HG02678 (cell line): Measurements from ENCODE around the gene ACSL3.
A peak's percentile ranks its signal among the peaks of the same experiment; 100 is the strongest.
"Not testable (repeated sequence)": the region's sequence is repeated elsewhere in the genome, so short reads cannot be mapped to it uniquely, and the experiment has no call there.

Experiments used
- ATAC-seq: cut with Tn5 transposase; IDR thresholded peaks from one replicate; pipeline ENCODE4 v1.9.1; 2021; ENCODE audit warnings: mild to moderate bottlenecking, moderate library complexity; ENCODE audit not compliant: unreplicated experiment

The ACSL3 gene

DNA sequence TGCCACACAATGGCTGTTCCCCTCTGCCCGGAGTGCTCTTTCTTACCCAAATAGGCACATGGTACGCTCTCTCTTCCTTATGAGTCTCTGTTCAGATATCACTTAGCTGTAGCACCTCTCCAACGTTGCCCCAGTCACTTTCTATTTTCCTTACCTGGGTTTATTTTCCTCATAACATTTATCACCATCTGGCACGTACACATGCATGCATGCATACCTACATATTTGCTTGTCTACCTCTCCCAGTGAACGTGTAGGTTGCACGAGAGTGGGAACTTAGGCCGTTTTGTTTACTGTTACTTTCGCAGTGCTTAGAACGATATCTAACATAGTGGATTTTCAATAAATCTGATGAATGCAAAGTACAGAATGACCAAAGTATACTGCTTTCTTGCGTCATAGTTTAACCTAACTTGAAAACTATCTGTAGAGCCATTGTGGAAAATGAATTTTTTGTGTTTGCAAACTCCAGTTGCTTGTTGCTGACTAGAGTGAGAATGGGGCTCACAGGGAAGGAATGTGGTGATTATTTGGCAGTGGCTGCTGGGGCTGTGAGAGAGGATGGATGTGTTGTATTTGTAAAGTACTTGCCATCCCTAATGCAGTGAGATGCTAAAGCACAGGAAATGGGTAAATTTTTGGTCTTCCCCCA lies 47.1 kb downstream of the ACSL3 start:
- ATAC-seq, result no peak

DNA sequence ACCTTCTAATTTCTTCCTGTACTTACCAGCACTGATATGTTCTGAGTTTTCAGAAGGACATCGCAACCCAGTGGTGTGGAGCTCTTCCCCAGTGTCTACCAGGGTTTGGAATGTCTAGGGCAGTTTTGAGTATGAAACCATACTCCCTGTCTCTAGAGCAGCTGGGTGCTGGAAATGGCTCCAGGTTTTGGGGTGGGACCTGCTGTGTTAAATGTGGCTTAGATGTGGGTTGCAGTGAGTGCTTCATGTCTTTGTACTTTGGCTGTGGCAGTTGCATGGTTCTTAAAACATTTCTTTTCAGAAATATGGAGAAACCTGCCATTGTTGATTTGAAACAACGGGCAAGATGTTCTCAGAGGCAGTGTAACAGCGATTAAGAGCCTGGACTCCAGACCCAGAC lies 48.5 kb downstream of the ACSL3 start:
- ATAC-seq, result no peak

DNA sequence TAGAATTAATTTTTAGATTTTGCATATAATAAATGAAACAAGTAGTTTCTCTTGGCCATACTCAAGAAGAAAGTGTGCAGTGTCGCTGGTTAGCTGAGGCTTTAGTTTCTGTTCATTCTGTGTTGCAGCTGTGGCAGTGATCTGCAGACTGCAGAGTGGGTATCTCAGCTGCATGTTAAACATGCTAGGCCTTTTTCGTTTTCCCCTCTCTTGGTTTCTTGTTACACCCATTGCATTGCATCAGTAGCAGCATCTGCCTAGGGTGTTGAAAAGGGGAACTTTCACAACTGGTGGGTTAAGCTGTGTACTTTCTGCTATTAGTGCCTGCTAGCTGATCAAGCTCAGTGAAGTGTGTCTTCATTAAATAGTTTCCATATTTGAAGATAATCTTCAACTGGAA lies 51.3 kb downstream of the ACSL3 start:
- peak; percentile 98 for ATAC-seq

DNA sequence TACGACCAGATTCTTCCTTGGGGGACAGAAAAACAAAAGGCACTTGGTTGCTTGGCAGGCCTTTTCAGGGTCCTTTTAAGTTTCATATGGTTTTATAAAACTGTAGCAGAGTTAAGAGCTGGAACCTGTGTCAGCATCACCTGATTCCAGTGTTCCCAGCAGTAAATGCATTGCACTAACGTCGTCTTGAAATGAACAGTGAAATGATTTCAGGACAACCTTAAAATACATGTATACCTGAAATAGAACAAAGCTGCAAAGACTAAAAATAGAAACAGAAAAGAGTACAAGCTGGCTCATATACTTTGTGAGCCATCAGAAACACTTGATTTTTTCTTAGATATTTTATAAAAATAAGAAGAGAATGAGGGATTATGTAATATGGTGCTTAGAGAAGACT lies 51.9 kb downstream of the ACSL3 start:
- ATAC-seq, result no peak

DNA sequence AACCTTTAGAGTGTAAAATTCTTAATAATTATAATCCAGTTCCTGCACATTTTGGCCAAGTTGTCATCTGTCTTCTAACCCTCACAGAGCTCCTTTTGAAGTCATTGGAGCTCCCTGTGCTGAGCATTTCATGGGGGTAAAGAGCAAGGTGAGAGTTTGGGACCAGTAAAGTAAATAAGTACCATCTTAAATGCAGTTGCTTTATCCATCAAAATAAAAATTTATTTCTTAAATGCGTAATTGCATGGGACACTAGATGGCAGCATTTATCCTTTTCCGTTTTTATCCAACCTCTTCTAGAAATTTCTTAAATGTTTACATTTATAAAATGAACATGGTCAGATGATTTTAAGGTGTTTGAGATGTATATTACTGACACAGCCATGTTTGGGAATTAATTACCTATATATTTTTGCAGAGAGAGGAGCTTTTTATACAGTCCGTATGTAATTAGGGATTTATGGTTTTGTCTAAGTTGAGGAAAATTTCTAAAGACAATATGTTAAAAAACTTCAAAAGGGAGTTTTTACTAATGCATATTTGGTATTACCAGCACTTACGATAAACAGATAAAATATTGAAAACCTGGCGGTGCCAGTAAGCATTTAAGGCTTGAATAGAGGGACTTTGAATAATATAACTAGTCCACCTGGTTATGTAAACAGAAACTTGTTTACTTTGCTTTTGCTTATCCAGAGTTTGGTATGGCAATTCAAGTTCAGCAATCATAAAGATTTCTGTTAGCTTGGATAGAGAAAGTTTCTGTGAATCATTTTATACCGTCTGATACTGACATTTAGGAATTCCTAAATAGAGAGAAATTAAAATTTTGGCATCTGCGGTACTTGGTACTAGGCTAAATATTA lies 54.5 kb downstream of the ACSL3 start:
- ATAC-seq, result no peak

DNA sequence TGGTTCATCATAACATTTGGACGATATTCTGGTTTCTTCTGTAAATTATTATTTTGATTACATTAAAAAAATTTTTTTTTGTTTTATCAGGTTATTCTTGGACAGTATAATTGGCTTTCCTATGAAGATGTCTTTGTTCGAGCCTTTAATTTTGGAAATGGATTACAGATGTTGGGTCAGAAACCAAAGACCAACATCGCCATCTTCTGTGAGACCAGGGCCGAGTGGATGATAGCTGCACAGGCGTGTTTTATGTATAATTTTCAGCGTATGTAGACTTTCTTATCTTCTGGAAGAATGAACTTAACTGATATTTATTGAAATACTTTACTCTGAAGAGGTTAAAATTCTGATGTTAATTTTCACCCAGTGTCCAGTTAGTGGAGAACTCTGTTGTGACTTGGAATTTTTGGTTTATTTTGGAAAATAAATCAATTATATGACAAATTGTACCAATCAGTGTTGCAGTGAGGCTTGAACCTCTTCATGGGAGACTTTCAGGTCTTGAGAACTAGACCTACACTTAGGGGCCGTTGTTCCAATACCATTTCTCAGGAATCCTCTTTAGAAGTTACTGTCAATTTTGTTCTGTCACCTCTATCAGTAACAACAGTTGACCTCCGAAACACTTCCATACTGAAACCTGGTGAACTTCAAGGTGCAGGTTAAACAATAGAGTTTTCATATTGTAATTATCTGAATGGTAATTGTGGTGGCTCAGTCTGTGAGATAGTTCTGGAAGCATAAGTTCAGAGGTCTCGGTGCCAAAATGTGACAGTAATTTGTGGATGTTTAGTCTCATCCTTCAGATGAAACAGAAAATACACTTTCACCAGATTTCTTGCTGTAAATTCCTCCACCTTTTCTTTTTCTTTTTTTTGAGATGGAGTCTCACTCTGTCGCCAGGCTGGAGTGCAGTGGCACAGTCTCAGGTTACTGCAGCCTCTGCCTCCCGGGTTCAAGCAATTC lies 55.7 kb downstream of the ACSL3 start:
- no peak for ATAC-seq

DNA sequence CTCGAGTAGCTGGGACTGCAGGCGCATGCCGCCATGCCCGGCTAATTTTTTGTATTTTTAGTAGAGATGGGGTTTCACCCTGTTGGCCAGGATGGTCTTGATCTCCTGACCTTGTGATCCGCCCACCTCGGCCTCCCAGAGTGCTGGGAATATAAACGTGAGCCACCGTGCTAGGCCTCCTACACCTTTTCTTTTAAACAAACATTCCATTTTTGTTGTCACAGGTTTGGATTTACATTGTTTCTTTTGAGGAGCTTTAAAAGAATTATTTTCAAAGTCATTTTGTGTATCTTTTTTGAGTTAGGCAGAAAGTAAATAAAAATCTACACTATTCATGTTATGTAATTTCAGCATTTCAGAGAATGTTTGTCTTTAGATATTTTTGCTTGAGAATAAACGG lies 56.4 kb downstream of the ACSL3 start:
- ATAC-seq, result not testable (repeated sequence)

DNA sequence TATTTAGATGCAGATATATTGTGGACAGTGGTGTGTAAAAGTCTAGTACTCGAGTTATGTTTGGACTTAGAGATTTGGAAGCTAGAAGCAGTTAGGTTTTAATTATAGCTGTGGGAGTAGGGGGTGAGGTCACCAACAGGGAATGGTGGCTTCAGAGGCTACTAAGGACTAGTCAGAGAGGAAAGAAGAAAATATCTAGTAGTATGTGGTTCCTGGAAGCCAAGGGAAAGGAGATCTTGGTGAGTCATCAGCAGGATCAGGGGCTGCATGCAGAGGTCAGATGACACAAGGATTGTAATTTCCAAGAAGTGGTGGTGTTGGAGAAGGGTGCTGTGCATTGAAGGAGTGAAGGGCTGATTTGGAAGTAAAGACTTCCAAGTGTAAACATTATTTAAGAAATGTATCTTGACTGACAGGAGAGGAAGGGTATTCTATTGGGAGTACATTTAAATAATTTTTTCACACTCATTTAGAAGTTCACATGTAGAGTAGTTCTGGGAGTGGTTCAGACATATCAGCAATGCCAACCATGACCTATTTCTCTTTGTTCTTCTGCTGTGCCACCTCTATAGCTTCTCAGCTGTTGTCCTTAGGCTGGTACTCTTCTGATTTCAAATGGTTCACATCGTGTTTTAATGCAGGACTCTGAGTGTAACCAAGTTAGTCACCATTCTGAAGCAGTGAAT lies 59.1 kb downstream of the ACSL3 start:
- ATAC-seq, result no peak

DNA sequence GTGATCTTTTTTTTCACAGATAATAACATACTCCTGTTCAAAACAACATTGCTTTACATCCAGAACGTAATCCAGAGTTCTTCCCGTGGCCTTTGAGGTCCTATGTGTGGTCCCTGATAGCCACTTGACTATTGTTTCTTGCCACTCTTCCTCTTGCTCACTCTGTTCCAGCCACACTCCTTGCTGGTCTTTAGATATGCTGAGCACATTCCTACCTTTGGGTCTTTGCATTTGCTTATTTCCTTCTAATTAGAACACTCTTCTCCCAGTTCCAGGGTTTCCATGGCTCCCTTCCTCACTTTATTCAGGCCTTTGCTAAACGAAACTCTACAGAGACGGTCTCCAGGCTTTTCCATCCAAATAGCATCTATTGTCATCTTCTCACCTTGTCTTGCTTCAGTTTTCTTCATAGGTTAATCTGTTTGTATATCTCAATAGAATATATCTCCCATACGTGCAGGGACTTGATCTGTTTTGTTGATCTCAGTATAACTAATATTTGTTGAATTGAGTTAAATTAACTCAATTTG lies 59.9 kb downstream of the ACSL3 start:
- ATAC-seq, result no peak

DNA sequence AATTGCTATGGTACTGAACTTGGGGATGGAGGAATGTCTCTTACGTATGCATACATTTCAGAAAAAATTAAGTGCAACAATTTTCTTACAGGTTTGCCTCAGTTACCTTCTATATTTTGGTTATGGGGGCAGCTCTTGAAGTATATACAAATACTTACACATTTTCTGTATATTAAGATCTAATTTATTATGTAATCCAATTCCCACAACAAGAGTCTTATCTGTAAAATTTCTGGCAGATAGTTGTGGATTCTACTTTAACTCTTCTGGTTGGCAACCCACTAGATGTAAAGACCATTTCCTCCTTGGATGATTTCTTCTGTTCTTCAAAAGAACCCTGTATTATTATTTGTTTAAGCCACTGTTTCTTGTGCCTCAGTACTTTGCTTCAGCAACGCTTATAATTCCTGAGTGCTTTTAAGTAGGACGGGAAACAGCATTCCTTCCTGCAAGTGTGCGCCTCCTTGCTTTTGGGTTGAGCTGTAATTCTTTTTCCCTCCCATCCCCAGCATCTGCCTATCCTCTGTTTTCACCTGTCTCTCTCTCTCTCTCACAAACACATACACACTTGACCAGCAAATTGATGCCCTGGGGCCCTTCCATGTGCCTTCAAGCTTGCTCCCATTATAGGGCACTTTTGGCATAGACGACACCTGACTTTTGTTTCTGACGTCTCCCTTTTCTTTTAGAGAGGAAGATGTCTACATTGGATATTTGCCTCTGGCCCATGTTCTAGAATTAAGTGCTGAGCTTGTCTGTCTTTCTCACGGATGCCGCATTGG lies 61.4 kb downstream of the ACSL3 start:
- no peak for ATAC-seq

DNA sequence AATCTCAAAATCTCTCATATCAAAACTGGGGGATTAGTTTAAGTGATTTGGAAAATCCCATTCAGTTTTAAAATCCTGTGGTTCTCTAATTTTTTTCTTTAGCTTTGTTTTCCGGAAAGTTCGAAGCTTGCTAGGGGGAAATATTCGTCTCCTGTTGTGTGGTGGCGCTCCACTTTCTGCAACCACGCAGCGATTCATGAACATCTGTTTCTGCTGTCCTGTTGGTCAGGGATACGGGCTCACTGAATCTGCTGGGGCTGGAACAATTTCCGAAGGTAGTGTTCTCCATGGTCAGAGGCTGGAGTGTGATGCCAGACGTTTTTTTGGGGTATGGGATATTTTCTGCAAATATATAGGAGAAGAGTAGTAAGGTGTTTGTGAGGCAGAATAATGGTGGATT lies 66.1 kb downstream of the ACSL3 start:
- ATAC-seq, result no peak

DNA sequence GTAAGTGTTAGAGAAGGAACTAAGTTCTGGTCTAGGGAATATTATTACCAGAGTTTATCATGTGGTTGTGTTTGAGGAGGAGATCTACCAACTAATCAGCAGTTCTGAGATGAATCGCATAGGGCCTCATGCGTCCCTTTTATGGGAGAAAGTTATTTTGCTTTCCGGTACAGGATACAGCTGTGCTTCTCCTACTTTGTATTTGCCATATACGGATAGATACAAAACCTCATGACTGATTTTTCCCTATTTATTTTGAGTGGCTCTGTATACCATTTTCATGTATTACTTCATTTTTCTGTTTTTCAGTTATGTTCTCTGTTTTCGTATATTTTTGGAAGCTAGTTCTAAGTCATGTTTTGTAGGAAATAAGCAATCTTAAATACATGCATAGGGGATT lies 66.8 kb downstream of the ACSL3 start:
- no peak for ATAC-seq

DNA sequence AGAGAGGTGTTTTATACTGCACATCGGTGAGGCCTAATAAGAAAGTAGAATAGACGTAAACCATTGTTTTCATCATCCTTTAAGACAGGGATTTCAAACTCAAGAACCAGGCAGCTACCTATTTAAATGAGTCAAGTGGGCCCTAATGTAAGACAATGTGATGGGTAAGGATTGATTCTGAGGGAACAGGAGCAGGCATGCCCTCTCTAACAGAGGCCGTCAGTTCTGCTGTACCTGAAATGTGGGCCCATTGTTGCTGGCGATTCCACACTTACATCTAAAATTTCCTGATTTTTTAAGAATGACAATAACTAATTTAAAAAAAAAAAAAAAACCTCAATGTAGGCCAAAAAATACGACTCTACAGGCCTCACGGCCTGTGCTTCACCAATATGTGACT lies 67.5 kb downstream of the ACSL3 start:
- no peak for ATAC-seq

DNA sequence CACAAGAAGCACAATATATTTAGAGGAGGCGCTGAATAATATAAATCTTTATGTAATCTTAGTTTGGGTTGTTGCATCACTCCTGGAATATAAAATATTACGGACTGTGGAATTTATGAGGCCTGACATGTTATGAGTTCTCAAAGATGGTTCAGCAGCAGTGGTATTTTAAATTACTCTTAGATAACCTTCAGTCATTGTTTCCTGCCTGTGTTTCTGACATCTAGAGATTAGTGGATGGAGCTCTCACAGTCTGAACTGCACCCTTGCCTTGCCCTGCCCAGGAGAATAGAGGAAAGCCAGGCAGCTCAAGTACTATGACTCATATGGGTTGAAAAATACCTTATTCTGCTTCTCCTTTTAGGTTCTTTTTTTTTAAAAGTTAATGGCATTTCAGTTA lies 70.0 kb downstream of the ACSL3 start:
- ATAC-seq, result no peak

DNA sequence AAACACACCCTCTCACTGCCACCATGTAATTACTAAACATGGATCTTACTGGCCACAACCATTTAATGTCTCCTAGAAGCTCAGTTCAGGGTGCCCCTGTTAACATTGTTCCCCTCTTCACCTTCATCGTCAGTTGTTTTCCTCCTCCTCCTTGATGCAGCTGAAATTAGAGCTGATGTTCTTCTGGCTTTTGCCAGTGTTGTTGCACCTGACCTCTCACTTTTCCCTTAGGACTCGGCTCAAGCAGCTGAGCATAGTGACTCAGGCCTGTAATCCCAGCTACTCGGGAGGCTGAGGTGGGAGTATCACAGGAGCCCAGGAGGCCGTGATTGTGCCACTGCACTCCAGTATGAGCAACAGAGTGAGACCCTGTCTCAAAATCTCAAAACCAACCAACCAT lies 70.8 kb downstream of the ACSL3 start:
- no peak for ATAC-seq

DNA sequence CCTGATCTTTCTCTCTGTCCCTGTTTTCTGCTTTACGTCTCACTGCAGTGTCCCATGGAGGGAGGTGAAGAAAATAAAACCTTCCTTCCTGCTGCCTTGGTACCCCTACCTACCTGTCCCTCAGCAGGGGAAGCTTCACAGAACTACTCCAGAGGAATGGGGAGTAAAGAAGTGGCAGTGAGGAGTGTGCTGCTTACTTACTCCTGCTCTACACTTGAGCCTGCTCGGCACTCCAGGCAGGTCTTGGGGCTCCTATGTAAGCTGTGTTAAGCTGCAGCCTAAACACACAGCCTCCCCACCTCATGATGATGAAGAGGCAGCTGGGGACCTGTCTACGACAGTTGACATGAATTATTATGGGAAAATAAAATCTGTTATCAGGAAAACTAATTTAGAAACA lies 72.6 kb downstream of the ACSL3 start:
- ATAC-seq, result no peak

DNA sequence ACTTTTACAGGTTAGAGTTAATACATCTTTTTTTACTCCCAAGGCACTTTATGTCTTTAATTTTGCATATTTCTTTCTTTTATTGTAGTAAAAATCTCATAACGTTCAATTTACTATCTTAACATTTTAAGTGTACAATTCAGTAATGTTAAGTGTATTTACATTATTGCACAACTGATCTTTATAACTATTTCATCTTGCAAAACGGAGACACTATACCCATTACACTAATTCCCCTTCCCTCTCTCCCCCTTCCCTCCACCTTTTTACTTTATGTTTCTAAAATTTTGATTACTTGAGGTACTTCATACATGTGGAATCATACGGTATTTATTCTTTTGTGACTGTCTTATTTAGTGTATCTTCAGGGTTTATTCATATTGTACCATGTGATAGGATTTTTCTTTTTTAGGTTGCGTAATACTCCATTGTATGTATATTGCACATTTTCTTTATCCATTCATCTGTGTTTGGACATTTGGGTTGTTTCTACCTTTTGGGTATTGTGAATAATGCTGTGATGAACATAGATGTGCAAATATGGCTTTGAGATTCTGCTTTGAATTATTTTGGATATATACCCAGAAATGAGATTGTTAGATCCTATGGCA lies 75.0 kb downstream of the ACSL3 start:
- no peak for ATAC-seq

DNA sequence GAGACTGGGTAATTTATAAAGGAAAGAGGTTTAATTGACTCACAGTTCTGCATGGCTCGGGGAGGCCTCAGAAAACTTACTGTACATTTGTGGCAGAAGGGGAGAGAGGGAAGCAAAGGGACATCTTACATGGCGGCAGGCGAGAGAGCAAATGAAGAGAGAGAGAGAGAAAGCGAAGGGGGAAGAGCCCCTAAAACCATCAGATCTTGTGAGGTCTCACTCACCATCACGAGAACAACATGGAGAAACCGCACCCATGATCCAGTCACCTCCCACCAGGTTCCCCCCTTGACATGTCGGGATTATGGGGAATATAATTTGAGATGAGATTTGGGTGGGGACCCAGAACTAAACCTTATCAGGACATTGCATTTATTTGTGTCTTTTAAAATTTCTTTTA lies 75.9 kb downstream of the ACSL3 start:
- no peak for ATAC-seq

DNA sequence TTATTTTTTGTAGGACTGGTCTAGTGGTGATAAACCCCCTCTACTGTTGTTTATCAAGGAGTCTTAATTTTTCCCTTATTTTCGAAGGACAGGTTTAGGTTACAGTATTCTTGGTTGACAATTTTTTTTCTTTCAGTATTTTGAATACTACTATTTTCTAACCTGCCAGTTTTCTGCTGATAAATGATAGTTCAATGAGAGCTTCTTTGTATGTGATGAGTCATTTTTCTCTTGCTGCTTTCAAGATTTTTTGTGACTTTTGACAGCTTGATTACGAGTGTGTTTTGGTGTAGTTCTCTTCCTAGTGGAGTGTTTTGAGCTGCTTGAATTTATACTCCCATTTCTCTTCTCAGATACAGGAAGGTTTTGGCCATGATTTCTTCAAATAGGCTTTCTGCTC lies 77.5 kb downstream of the ACSL3 start:
- no peak for ATAC-seq
